ENCODE data around the gene MCOLN1. TPM values are rescaled to one million over a fixed set of nuclear protein-coding genes. Genes with fewer than 3 reads are reported as not detected.

The MCOLN1 gene
- total and polyA plus RNA-seq, 2 of the 8 experiments (the other 6 are each of a cell fraction or from before 2014, with no cell fraction given) = 19.1 to 40.0 TPM

DNA sequence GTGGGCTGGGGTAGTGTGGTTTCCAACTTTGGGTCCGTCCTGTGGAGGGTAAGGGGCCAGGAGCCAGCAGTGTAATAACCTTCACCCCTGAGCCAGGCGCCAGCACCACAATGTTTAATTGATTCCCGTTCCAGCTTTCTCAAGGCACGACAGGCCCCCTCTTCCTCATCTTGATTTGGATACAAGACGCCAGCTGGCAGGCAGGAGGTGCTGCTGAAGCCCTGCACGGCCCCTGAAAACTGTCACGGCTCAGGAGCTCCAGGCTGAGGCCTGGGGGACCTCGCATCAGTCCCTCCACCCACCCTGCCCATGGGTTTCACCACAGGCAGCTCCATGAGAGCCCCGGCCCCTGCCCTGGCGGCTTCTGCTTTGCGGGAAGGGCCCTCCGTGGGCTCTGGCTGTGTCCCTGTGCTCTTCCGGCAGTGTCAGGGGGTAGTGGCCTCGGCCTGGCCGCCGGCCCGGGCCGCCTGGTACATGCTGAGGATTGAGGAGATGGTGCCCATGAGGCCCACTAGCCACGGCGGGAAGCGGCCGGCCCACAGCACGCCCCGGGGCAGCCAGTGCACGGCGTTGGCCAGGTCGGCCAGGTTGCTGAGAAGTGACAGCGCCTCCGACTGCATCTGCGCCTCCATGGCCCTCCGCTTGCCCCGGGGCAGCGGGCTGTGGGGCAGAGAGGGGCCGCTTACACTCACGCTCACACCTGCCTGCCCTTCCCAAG, 45.5 kb upstream of the MCOLN1 start:
- Histone ChIP-seq H3K4me2 (ENCODE audit: insufficient read depth in 1 of 2, low read depth in 2 of 2, low read length in 2 of 2) (no peak overlapping the region), H4K8ac (ENCODE audit: extremely low read depth, insufficient read depth, low read length) (no peak overlapping the region), H3K79me2 (ENCODE audit: control insufficient read depth in 1 of 2, insufficient read depth in 2 of 2, low read length in 2 of 2) (no peaks in the 10 kb centered on the region), H4K91ac (replicated peaks; ENCODE audit: insufficient read length, low read length) (no peak overlapping the region), H2BK12ac (ENCODE audit: low read depth, low read length) (no peak overlapping the region), H2AFZ (ENCODE audit: low read length) (no peak overlapping the region), H3K4me1 (replicated peaks in 1 of 4; ENCODE audit: control insufficient read depth in 3 of 4, insufficient read depth in 4 of 4, low read length in 3 of 4) (peaks cover 0 to 3% (median 2%) of the 10 kb centered on the region in 4 experiments; a peak in 2 of 7 replicates), H3K4ac (replicated peaks; ENCODE audit: insufficient read length, low read depth, low read length) (no peak overlapping the region), H3K9me3 (ENCODE audit: insufficient read depth in 2 of 2, low read depth in 1 of 2, low read length in 1 of 2) (no peaks in the 10 kb centered on the region), H3K36me3 (ENCODE audit: control insufficient read depth in 2 of 4, insufficient read depth in 4 of 4, low read length in 3 of 4) (no peaks in the 10 kb centered on the region), H4K5ac (ENCODE audit: insufficient read length, low read depth, low read length) (no peak overlapping the region), H3K79me1 (ENCODE audit: low read depth, low read length) (no peaks in the 10 kb centered on the region), H3K27me3 (replicated peaks in 1 of 4; ENCODE audit: control insufficient read depth in 3 of 4, extremely low read depth in 1 of 4, insufficient read depth in 3 of 4, low read length in 3 of 4) (no peaks in the 10 kb centered on the region; a peak in 1 of 7 replicates), H3K56ac (replicated peaks; ENCODE audit: insufficient read length, low read depth, low read length) (no peak overlapping the region), H2BK5ac (ENCODE audit: low read depth, low read length) (peak overlapping the region; percentile 32; the same call in 1 of the 2 replicates), H2AK5ac (ENCODE audit: low read depth, low read length) (no peak overlapping the region), H3K9ac (replicated peaks in 1 of 4; ENCODE audit: extremely low read depth in 1 of 4, low read depth in 3 of 4, low read length in 3 of 4) (no peak overlapping the region), H3K4me3 (ENCODE audit: extremely low read depth in 1 of 4, insufficient read depth in 2 of 4, low read depth in 3 of 4, low read length in 4 of 4) (no peak overlapping the region), H2BK20ac (ENCODE audit: low read length) (no peak overlapping the region), H3K27ac (ENCODE audit: low read depth, low read length) (no peak overlapping the region), H2BK15ac (ENCODE audit: low read length) (no peak overlapping the region), H3K14ac (ENCODE audit: insufficient read length) (no peak overlapping the region), H3K23me2 (ENCODE audit: low read depth, low read length) (no peaks in the 10 kb centered on the region; the same call in 1 of the 2 replicates), H4K20me1 (replicated peaks in 1 of 2; ENCODE audit: control insufficient read depth in 1 of 2, insufficient read depth in 2 of 2, low read length in 2 of 2) (peaks cover 0 to 1% of the 10 kb centered on the region in 2 experiments), H3K18ac (ENCODE audit: extremely low read depth, low read length) (no peak overlapping the region), H3K23ac (ENCODE audit: insufficient read length) (no peak overlapping the region), H2BK120ac (replicated peaks; ENCODE audit: low read depth, low read length) (no peak overlapping the region)
- FAIRE-seq (no peak), DNase-seq (ENCODE audit: low read depth in 1 of 2, low spot score in 2 of 2) (no peak)
- 90% methylated on average over 34 of the region's 35 CpGs; no CpG with 5 or more reads in 1 of the 2 experiments for WGBS, 2 experiments (ENCODE audit: extremely low coverage in 1 of 2, insufficient coverage in 1 of 2, insufficient read length in 1 of 2, insufficient replicate concordance in 2 of 2, low coverage in 1 of 2, low lambda C conversion rate in 2 of 2, missing lambda C conversion rate in 1 of 2)
- POLR2A ChIA-PET (ENCODE audit: partially characterized antibody) = interaction anchor here (1.2 to 1.7 kb wide), 3 partner anchors 9 to 35 kb away, joined by 3 to 4 read pairs (median 3); no protein-coding TSS in a partner anchor
- CTCF ChIA-PET (ENCODE audit: partially characterized antibody) = interaction anchor here (0.5 to 2.9 kb wide), 3 partner anchors 10 to 322 kb away, joined by 3 to 12 read pairs (median 4); no protein-coding TSS in a partner anchor
- TF ChIP-seq, protein P1, sequence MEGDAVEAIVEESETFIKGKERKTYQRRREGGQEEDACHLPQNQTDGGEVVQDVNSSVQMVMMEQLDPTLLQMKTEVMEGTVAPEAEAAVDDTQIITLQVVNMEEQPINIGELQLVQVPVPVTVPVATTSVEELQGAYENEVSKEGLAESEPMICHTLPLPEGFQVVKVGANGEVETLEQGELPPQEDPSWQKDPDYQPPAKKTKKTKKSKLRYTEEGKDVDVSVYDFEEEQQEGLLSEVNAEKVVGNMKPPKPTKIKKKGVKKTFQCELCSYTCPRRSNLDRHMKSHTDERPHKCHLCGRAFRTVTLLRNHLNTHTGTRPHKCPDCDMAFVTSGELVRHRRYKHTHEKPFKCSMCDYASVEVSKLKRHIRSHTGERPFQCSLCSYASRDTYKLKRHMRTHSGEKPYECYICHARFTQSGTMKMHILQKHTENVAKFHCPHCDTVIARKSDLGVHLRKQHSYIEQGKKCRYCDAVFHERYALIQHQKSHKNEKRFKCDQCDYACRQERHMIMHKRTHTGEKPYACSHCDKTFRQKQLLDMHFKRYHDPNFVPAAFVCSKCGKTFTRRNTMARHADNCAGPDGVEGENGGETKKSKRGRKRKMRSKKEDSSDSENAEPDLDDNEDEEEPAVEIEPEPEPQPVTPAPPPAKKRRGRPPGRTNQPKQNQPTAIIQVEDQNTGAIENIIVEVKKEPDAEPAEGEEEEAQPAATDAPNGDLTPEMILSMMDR (IDR thresholded peaks at IDR 0.05; ENCODE audit: control extremely low read depth in 1 of 3, insufficient read depth in 1 of 3, low read depth in 1 of 3, low read length in 3 of 3) = peak in 1 of 3 experiments; percentile 1; a peak in 1 of 4 replicates
- TF ChIP-seq CBX5 (IDR thresholded peaks at IDR 0.05; ENCODE audit: low read depth, low read length) = no peak
- TF ChIP-seq FOSL1 (IDR thresholded peaks at IDR 0.05; ENCODE audit: insufficient read depth, low read depth, low read length) = no peak
